ENCODE measurements around the gene SLC11A1.

The SLC11A1 gene

DNA sequence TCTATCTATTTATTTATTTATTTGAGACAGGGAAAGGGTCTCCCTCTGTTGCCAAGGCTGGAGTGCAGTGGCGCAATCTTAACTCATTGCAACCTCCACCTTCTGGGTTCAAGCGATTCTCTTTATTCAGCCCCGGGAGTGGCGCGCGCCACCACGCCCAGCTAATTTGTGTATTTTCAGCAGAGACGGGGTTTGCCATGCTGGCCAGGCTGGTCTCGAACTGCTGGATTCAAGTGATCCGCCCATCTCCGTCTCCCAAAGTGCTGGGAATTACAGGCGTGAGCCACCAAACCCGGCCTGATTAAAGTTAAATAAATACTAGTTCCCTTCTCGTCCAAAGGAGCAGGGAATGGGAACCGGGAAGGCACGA, 13.4 kb downstream of the SLC11A1 start:
- TF ChIP-seq, protein P1, sequence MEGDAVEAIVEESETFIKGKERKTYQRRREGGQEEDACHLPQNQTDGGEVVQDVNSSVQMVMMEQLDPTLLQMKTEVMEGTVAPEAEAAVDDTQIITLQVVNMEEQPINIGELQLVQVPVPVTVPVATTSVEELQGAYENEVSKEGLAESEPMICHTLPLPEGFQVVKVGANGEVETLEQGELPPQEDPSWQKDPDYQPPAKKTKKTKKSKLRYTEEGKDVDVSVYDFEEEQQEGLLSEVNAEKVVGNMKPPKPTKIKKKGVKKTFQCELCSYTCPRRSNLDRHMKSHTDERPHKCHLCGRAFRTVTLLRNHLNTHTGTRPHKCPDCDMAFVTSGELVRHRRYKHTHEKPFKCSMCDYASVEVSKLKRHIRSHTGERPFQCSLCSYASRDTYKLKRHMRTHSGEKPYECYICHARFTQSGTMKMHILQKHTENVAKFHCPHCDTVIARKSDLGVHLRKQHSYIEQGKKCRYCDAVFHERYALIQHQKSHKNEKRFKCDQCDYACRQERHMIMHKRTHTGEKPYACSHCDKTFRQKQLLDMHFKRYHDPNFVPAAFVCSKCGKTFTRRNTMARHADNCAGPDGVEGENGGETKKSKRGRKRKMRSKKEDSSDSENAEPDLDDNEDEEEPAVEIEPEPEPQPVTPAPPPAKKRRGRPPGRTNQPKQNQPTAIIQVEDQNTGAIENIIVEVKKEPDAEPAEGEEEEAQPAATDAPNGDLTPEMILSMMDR (conservative IDR thresholded peaks at IDR 0.05; ENCODE audit: low read depth): no peak
- no peak for DNase-seq (ENCODE audit: low spot score)
- H3K27ac ChIP-seq: peak overlapping the region; percentile 99
- ChIA-PET POLR2A (ENCODE audit: low non-redundant PET) (interaction anchor here (1.0 kb wide), 1 partner anchor 113 kb away, joined by 3 read pairs; no protein-coding TSS in a partner anchor), CTCF (interaction anchor here (1.0 kb wide), 1 partner anchor 12 kb away, joined by 5 read pairs; no protein-coding TSS in a partner anchor)

DNA sequence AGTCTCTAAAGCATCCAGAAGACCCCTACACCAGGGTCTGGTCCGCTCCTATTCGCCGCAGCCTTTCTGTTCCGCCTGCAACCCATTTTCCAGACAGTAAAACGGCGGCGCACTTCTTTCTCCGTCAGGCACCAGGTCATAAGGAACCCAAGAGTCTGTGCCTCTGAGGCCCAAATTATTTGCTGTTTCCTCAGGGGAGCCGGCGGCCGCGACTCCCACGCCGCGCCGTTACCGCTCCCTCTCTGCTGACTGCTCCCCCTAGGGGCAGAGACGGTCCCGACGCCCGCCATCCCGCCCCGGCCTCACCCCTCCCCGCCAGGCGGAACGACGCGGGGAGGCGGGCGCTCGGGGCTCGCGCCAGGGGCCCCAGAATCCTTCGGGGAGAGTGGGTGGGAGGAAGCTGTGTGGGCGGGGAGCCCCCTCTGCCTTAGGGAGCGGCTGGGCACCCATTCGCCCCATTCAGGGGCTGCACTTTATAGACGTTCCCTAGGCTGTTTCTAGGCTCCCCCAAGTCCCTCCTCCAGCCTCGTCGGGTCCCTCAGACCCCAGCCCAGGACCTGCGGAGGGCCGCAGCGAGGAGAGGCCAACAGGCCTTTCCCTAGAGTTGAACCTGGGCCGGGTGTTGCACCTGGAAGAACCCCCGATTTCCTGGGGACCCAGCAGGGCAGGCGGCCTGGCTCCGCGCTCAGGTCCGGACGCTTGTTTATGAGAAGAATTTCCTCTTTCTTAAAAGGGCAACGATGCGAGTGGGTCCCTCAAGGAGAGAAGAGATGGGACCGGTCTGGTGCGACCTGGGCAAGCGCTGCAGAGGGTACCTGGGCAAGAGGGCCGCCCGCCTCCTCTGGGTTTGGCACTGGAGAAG, 14.0 kb downstream of the SLC11A1 start:
- ChIA-PET CTCF (interaction anchor here (0.5 to 1.0 kb wide), 7 partner anchors 9 to 496 kb away, joined by 3 to 5 read pairs (median 3); no protein-coding TSS in a partner anchor), POLR2A (ENCODE audit: low non-redundant PET) (interaction anchor here (0.7 to 1.0 kb wide), 2 partner anchors 16 to 113 kb away, joined by 3 to 4 read pairs; no protein-coding TSS in a partner anchor)
- H3K27ac ChIP-seq: peak overlapping the region; percentile 99
- peak; percentile 90 for DNase-seq (ENCODE audit: low spot score)
- TF ChIP-seq, protein P1 (conservative IDR thresholded peaks at IDR 0.05; ENCODE audit: low read depth): peak; percentile 91

DNA sequence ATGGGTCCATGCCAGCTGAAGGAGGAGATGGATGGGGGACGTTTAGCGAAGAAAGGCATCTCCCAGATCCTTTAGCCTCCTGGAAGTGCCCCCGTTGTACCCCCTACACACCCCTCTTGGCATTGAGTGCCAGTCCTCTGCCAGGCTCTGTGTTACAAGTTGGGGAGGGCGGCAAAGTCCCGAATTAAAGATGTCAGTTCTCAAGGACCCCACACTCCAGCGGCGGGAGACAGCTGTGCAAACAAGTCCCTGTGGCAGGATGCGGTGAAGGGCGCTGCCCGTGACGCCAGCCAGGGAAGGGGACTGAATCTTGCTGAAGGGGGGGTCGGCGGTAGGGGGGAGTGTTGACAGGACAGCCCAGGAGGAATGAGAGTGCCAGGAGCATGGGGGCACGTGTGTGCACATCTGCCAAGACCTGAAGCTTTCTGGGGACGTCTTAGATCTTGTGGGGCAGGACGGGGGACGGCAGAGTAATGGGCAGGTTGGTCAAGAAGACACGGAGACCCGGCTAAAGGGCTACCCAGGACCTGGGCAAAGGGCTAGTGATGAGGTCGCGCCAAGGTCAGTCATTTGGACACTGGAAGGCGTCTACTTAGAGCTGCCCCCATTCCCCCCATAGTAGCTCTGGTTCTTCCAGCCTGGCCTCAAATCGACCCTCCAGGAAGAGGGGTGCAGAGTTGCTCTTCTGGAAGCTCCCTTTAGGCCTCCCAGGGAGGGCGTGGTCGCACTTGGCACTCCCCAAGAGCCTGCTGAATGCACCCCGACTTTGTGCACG, 14.8 kb downstream of the SLC11A1 start:
- peak; percentile 36 for DNase-seq (ENCODE audit: low spot score)
- ChIA-PET POLR2A (ENCODE audit: low non-redundant PET) (interaction anchor here (0.7 to 1.3 kb wide), 4 partner anchors 17 to 127 kb away, joined by 3 to 6 read pairs (median 4); partner anchors contain the start of genes AAMP and PNKD), CTCF (interaction anchor here (0.5 to 1.0 kb wide), 8 partner anchors 8 to 495 kb away, joined by 3 to 5 read pairs (median 3); no protein-coding TSS in a partner anchor)
- TF ChIP-seq, protein P1 (conservative IDR thresholded peaks at IDR 0.05; ENCODE audit: low read depth): no peak
- peak overlapping the region; percentile 99 for H3K27ac ChIP-seq

DNA sequence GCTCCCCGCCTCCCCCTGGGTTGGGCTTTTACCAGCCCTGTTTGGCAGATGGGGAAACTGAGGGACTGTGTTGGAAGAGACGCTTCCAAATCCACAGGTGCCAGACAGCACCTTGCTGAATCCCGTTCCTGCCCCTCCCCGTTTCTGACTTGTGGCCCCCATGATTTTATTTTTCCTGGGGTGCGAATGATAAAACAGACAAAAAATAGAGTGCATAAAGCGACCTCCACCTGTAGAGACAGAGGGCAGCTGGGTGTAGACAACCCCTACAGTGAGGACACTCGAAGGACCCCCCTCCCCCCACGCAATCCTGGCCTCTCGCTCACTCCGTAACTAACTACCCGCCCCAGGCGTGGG, 15.4 kb downstream of the SLC11A1 start:
- CTCF ChIA-PET: interaction anchor here (0.6 kb wide), 1 partner anchor 251 kb away, joined by 4 read pairs; no protein-coding TSS in a partner anchor
- H3K27ac ChIP-seq: peak overlapping the region; percentile 99
- DNase-seq (ENCODE audit: low spot score): no peak

DNA sequence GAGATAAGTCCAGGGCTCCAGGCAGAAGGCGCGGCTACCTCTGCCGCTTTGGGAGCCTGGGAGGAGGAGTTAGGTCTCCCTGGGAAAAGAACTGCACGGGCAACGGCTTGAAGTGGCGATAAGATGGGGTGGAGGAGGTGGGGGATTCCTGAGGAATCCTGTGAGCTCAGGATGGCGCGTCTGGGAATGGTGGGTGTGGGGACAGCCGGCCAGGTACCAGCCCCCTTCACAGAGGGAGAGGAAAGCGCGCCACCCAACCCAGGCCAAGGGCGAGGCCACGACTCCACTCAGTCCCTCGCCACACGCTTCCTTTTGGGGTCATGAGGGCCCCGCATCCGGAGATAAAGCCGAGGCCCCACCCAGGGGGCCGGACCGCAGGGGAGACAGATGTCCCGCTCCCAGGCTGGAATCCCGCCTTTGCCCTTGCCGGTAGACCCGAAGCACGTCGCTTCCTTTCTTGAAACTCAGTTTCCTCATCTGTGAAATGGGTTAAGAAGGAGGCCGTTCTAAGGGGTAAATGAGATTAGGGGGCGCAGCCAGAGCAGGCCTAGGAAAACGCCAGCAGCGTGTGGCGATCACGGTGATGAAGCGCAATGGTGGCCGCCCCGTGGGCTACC, 15.9 kb downstream of the SLC11A1 start:
- H3K27ac ChIP-seq: peak overlapping the region; percentile 99
- TF ChIP-seq, protein P1 (conservative IDR thresholded peaks at IDR 0.05; ENCODE audit: low read depth): no peak
- POLR2A ChIA-PET (ENCODE audit: low non-redundant PET): interaction anchor here (0.7 to 1.3 kb wide), 2 partner anchors 103 to 128 kb away, joined by 3 to 6 read pairs; partner anchors contain the start of genes AAMP and PNKD
- CTCF ChIA-PET: interaction anchor here (0.6 kb wide), 1 partner anchor 251 kb away, joined by 4 read pairs; no protein-coding TSS in a partner anchor
- DNase-seq (ENCODE audit: low spot score): peak; percentile 88

More for the DNA sequence above, 15.4 kb downstream of the SLC11A1 start:
- POLR2A ChIA-PET (ENCODE audit: low non-redundant PET): interaction anchor here (0.7 to 1.3 kb wide), 2 partner anchors 103 to 127 kb away, joined by 3 to 6 read pairs; partner anchors contain the start of genes AAMP and PNKD
- TF ChIP-seq, protein P1 (conservative IDR thresholded peaks at IDR 0.05; ENCODE audit: low read depth): no peak
